ENCODE data around the gene MICU1. TPM values are rescaled to one million over a fixed set of nuclear protein-coding genes. Genes with fewer than 3 reads are reported as not detected.

MICU1 gene
- total and polyA plus RNA-seq, 2 of the 13 experiments (the other 11 are each of a cell fraction or from before 2014, with no cell fraction given), result 32.5 to 56.1 TPM

DNA sequence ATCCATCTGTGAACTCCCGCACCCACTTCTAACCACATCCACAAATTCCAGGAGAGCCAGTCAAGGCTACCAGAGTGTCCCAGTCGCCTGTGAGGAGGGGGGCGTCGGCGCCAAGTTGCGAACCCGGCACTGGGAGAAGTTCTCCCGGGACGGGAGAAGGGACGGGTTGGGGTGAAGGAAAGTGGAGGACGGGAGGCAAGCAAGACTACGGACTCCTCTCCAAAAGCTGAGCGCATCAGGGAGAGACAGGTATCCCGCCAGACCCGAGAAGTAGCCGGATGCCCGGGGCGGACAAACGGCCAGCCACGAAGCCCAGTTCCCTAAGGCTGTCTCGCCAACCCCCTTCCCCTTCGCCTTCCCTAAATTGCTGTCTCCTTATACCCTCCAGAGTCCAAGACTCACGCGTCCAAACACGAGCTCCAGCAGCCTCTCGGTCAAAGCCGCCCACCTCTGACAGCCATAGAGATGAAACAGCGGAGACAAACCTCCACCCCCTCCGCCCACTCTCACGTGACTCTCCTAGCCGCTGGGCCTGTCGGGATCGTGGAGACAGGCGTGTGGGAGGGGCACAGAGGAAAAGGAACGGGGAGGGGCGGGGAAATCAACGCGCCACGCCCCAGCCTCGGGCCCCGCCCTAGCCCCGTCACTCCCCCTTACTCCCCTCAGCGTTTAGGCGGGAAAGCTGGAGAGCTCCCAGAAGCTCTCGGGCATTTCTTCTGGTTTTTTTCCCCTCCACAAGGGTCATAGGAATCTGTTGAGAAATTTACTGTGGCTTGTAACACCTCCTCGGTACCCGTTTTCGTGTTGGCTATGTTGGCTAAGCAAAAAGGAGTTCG lies at the start of gene MICU1 (continued):
- no peak for TF ChIP-seq DZIP1 (CRISPR knock-in tag; IDR thresholded peaks at IDR 0.05)
- no peak; the same call in 1 of the 2 replicates for TF ChIP-seq E2F5 (CRISPR knock-in tag; conservative IDR thresholded peaks at IDR 0.05)
- no peak for TF ChIP-seq ZNF720 (CRISPR knock-in tag; IDR thresholded peaks at IDR 0.05)
- no peak for TF ChIP-seq MYNN (CRISPR knock-in tag; IDR thresholded peaks at IDR 0.05; ENCODE audit: low read depth)
- TF ChIP-seq PPARG (CRISPR knock-in tag; conservative IDR thresholded peaks at IDR 0.05), result peak; percentile 46; the same call in 1 of the 2 replicates
- TF ChIP-seq PBX2 (CRISPR knock-in tag; IDR thresholded peaks at IDR 0.05), result no peak
- TF ChIP-seq BATF2 (CRISPR knock-in tag; IDR thresholded peaks at IDR 0.05), result no peak
- TF ChIP-seq MIER2 (CRISPR knock-in tag; IDR thresholded peaks at IDR 0.05), result no peak
- TF ChIP-seq ZFP37 (CRISPR knock-in tag; IDR thresholded peaks at IDR 0.05; ENCODE audit: borderline replicate concordance), result peak; percentile 77; the same call in 1 of the 2 replicates
- TF ChIP-seq THAP11 (CRISPR knock-in tag; IDR thresholded peaks at IDR 0.05), result peak; percentile 88
- no peak for TF ChIP-seq HMG20A (CRISPR knock-in tag; IDR thresholded peaks at IDR 0.05; ENCODE audit: borderline replicate concordance)
- peak; percentile 58; the same call in 1 of the 2 replicates for TF ChIP-seq DR1 (CRISPR knock-in tag; IDR thresholded peaks at IDR 0.05)
- TF ChIP-seq, protein P1, sequence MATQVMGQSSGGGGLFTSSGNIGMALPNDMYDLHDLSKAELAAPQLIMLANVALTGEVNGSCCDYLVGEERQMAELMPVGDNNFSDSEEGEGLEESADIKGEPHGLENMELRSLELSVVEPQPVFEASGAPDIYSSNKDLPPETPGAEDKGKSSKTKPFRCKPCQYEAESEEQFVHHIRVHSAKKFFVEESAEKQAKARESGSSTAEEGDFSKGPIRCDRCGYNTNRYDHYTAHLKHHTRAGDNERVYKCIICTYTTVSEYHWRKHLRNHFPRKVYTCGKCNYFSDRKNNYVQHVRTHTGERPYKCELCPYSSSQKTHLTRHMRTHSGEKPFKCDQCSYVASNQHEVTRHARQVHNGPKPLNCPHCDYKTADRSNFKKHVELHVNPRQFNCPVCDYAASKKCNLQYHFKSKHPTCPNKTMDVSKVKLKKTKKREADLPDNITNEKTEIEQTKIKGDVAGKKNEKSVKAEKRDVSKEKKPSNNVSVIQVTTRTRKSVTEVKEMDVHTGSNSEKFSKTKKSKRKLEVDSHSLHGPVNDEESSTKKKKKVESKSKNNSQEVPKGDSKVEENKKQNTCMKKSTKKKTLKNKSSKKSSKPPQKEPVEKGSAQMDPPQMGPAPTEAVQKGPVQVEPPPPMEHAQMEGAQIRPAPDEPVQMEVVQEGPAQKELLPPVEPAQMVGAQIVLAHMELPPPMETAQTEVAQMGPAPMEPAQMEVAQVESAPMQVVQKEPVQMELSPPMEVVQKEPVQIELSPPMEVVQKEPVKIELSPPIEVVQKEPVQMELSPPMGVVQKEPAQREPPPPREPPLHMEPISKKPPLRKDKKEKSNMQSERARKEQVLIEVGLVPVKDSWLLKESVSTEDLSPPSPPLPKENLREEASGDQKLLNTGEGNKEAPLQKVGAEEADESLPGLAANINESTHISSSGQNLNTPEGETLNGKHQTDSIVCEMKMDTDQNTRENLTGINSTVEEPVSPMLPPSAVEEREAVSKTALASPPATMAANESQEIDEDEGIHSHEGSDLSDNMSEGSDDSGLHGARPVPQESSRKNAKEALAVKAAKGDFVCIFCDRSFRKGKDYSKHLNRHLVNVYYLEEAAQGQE (IDR thresholded peaks at IDR 0.05; ENCODE audit: borderline replicate concordance in 1 of 2, low read depth in 1 of 2, low read length in 2 of 2), result 0 out of 4 replicates have a peak, but pooled peaks of 1 of the 2 experiments have one; percentile 52
- TF ChIP-seq ZNF343 (CRISPR knock-in tag; IDR thresholded peaks at IDR 0.05), result 0 out of 2 replicates have a peak, but pooled peaks have one; percentile 41
- no peak for TF ChIP-seq ZFYVE20 (CRISPR knock-in tag; IDR thresholded peaks at IDR 0.05; ENCODE audit: borderline replicate concordance, low read depth)
- TF ChIP-seq SATB2 (CRISPR knock-in tag; IDR thresholded peaks at IDR 0.05), result no peak
- no peak for TF ChIP-seq ZNF607 (CRISPR knock-in tag; IDR thresholded peaks at IDR 0.05; ENCODE audit: borderline replicate concordance)

Data from HepG2 (cell line).